HTERT RPE-1 (cell line): ENCODE measurements around the gene DAB1.

Experiments used
- in situ Hi-C: fragments of 300-500 bp; cut with MboI; formaldehyde crosslinking; loops from 4 replicates; pipeline ENCODE4 v1.14.3; 2020; ENCODE audit warnings: low sequenced_read_pairs

The DAB1 gene

DNA sequence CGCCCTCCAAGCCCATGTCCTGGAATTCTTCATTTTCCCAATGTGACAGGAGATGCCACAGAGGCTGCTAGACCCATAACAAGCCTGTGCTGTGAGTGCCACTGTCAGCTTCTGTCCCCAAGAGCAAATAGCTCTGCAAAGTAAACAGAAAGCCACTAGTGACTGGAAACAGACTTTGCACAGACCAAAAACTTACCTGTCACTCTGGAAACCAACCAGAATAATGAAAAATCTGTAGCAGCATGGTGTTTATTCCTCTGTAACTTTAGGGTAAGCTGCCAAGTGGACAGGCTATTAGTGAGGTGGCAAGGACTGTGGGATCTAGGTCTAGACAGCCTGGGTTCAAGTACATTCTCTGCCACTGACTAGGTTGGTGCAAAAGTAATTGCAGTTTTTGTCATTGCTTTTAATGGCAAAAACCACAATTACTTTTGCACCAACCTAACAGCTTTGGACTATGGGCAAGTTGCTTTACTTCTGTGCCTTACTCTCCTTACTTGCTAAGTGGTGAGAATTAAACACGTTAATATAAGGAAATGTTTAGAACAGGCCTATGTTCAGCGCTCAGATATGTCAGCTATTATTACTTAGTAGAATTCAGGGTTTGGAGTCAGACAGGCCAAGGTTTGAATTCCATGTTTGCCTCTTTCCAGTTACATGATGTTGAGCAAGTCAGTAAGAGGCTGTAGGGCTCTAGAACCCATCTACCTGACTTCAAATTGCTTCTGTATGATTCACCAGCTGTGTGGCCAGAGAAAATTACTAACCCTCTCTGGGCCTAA lies 457.8 kb downstream of the DAB1 start, which contains the start of gene C8B:
TSS of gene C8B (minus strand) at position 100 of the 782 bp plus-strand sequence. CDS start at position 33, 67 bp downstream.
- in situ Hi-C loops = no loop called here

DNA sequence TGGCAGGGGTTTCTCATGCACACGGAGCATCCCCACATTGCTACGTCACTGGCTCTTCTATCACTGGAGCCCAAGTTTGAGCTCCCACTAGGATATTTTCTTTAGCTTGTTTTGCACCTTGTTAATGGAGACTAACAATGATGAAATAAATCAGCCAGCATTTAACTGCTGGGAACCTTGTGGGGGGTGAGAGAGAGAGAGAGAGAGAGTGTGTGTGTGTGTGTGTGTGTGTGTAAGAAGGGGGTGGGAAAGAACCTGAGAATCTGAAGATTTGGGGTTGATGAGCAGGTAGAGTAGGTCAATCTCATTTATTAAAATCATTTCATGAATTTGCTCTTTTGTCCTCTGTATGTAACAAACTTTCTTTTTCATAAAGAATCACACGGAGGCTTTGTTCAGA lies 458.7 kb downstream of the DAB1 start:
- in situ Hi-C loops = no loop called here

DNA sequence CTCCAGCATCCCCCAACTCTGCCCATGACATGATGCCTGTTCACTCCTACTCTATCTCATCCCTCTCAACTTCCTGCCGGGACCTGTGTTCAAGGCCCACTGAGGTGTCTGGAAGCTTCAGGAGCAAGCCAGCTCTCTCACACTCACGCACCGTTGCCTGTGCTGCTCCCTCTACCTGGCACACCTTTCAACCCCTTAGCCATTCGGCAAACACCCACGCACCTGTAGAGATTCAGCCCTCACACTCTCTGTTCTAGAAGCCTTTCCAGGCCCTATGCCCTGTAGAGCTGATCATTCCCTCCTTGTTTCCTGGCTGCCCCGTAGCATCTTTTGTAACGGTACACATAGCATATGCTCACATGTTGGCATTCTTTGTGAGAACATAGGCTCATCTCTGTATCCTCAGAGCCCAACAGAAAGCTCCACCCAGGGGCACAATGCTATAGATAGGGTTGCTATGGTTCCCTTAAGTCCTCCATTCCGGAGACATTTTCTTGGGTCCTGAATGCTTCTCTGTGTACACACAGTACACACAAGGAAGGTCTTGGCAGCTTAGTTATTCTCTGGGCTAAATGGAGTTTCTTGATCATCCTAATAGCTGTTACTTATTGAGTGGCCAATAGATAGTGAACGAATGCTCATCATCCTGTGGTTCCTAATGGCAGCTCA lies 459.4 kb downstream of the DAB1 start:
- in situ Hi-C loops = no loop called here

DNA sequence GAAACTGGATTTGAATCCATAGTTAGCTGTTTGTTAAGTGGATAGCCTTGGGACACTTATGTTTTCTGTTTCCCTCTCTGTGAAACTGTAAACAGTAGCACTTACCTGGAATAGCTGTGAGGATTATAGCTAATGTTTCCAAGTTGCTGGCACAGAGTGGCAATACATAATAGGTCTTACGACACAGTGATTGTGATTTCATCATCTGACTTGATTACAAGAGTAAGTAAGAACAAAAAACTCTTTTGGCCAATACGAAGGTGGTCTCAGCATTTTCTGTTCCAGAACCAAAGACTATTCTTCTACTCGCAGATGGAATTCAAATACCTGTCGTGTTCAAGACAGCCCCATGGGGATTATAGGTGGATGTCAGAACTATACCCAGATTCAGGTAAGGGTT lies 460.2 kb downstream of the DAB1 start:
- in situ Hi-C loops = no loop called here

DNA sequence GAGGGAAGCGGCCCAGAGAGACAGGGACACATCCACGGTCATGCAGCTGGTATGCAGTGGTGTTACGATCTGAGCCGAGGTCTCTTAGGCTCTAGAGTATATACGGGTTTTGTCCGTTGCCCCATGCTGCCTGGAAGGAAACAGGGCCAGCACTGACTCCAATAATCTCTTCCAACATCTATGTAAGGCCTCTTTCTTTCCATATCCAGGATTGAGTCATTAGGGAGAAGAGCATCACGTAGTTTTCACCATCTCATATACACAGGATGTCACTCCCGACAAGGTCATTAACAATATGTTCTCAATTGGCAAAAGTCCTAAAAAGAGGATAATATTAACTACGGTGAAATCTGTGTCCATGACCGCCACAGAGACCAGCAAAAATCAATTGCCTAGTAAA lies 462.4 kb downstream of the DAB1 start:
- in situ Hi-C loops = no loop called here

DNA sequence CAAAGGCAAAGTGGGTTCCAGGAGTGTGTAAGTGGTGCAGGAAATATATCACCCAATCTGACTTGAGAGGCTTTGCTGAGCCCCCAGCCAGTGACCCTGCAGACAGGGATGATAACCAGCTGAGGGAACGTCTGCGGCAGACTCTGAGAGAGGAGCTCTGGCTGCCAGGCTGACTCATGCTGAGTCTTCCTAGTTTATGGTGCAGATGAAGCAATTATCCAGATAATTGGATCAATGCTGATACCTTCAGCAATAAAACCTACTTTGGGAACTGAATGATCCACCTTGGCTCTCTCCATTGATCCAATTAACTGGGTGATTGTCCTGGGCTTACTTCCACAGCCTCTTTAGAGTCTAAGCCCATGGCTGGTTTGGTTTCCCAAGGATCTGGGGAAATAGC lies 465.3 kb downstream of the DAB1 start:
- in situ Hi-C loops = no loop called here

- in situ Hi-C loops = no loop called here
These were observed 465.9 kb downstream of the DAB1 start for GRCh38 chr1:56957931-56958330.

DNA sequence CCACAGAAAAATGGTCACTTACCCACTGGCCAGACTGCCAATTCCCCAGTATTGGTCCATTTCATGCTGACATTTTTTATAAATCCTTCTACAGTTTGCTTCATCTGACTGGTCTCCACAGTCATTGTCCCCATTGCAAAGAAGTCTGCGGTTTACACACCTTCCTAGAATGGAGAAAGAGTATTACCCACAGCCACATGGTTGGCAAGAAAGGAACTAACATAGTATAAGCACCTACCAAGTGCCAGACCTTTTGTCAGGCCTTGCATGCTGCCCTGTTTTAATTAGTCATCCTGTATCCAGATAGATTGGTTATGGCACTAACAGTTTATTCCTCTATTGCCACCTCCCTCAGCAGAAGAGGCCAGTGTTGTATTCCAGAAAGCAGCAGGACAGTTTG lies 469.2 kb downstream of the DAB1 start:
- in situ Hi-C loops = no loop called here

GRCh38 chr1:56953386-56953785 lies 470.5 kb downstream of the DAB1 start:
- in situ Hi-C loops = no loop called here

DNA sequence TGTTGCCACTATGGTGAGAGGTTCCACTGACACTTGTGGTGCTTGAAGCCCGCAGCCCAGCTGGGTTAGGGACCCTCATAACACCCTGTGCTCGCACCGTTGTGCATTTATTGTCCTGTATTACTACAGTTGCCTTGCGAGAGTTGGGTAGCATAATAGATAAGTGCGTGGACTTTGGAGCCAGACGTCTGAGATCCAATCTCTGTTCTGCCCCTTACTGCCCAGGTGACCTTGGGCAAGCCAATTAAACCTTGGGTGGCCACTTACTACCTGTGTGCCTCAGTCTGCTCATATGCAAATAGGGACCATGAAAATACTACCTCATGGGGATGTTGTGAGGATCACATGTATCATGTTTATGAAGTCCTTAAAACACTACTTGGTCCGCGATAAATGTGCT lies 471.4 kb downstream of the DAB1 start:
- in situ Hi-C loops = no loop called here

- in situ Hi-C loops = no loop called here
These were observed 475.3 kb downstream of the DAB1 start for GRCh38 chr1:56948403-56949023.
